PFSK-1 (cell line): ENCODE measurements around the gene S1PR3.

ENCODE experiments used
- POLR2AphosphoS5 ChIP-seq: IDR thresholded peaks from 2 replicates; pipeline ENCODE4 v1.6.1; 2012; ENCODE audit warnings: low read depth, mild to moderate bottlenecking, control low read depth, low read length, moderate library complexity
- REST ChIP-seq, 2 experiments: IDR thresholded peaks; 2 replicates each; pipeline versions ENCODE4 v1.6.1 to v1.8.0; 2011 to 2012; ENCODE audit warnings: low read depth in 2 of 2, low read length in 2 of 2, control low read depth in 1 of 2, inconsistent platforms in 1 of 2, mild to moderate bottlenecking in 1 of 2, moderate library complexity in 1 of 2; ENCODE audit not compliant: insufficient read depth in 1 of 2

- no peak for TF ChIP-seq POLR2AphosphoS5
- TF ChIP-seq REST (IDR thresholded peaks at IDR 0.05; ENCODE audit: insufficient read depth in 1 of 2, low read depth in 2 of 2, low read length in 2 of 2) = no peak
These were observed 24.1 kb downstream of the S1PR3 start for GRCh38 chr9:89015336-89015735.
